Jurkat, Clone E6-1 (cell line): ENCODE data around the gene KLK15.
"Not testable (repeated sequence)": the region's sequence is repeated elsewhere in the genome, so short reads cannot be mapped to it uniquely, and the experiment has no call there.

ENCODE experiments used
- DNase-seq: peaks from one replicate; pipeline ENCODE4 v3.0.0-alpha.2; 2011; ENCODE audit warnings: low read depth, low spot score
- H3K4me3 ChIP-seq: 2 replicates; pipeline ENCODE4 v1.5.1; 2011; ENCODE audit warnings: mild to moderate bottlenecking, low read length, control low read depth, moderate library complexity

Gene KLK15

DNA sequence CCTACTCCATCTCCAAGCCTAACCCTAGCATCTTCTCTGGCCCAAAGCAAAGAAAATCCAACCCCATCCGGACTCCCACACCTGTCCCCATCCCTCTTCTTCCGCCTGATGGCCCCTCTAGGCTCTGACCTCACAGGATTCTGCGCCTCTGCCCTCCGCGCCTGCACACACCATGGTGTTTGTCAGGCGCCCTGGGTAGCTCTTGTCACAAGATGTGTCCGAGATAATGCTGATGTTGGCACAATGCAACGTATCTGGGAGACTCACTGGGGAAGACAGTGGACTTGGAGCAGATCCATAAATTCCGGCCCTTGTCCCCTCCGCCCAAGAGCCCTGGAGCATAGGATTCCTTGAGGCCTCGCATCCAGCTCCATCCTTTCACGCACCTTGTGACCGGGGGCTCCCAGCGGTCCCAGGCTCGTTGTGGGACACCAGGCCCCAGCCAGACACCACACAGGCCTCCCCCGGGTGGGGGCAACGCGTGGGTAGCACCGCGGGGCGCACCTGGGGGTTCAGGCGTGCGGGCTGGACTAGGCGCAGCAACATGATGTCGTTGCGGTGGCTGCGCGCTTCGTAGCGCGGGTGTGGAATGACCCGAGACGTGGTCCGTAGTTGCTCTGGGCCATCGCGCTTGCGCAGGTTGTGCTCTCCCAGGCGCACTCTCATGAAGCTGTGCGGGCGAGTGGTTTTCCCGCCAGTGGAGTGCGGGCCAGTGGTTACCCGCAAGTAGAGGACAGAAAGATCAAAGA lies 6.7 kb downstream of the KLK15 start:
- DNase-seq: no peak
- no peak overlapping the region for H3K4me3 ChIP-seq

DNA sequence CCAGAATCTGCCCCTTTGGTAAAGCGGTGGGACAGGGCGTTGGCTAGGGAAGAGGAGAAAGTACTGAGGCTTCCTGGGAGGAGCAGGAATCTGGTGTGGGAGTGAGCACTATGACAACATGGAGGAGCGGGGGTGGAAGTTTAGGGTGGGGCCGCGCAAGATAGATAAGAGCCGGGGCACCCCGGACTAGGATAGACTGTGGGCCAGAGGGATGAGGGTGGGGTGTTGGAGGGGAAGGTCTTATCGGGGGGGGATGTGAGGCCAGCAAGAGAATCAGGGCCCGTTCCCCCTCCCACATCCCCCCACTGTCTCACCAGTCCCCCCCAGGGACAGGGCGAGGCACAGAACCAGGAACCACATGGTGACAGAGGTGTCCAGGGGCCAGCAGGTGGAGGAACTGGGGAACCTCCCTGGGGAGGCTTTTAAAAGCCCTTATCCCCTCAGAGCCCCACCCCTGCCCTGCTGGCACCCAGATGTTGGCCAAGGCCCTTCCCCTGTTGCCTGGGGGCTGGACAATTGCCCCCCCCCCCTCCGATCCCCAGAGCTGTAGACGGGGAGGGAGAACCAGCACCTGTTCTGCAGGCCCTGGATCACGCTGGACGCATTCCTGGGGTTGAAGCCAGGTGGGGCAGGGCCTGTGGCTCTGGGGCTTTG lies 9.9 kb downstream of the KLK15 start, which contains the start of gene KLK1:
TSS of gene KLK1 (minus strand) at position 399 of the 654 bp plus-strand sequence. CDS start at position 360, 39 bp downstream.
- no peak for DNase-seq

DNA sequence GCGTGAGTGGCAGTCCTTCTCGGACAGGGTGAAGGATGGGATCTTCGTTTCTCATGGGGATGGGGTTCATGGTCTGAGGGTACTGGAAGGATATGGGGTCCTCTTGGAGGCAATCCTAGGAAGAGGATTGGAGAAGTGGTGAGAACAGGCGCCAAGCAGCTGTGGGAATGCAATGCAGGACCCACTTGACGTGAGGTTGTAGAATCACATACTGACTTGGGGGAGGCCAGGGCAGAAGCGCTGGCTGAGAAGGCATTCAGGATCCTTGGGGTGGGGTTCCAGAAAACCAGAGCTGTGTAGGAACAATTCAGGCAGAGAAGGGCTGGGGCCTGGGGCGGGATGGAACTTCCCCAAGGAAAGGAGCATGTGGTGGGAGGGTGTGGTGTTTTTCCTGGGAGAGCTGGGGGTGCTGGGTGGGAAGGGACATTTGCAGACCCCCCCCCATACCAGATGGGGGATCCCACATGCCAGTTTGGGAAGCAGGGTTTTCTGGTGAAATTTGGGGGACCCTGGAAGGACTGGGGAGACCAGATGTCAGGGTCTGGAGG lies 10.6 kb downstream of the KLK15 start:
- H3K4me3 ChIP-seq: no peak overlapping the region
- DNase-seq: no peak

More for the DNA sequence above, 9.9 kb downstream of the KLK15 start, which contains the start of gene KLK1:
- no peak within 1 kb of the TSS for H3K4me3 ChIP-seq

DNA sequence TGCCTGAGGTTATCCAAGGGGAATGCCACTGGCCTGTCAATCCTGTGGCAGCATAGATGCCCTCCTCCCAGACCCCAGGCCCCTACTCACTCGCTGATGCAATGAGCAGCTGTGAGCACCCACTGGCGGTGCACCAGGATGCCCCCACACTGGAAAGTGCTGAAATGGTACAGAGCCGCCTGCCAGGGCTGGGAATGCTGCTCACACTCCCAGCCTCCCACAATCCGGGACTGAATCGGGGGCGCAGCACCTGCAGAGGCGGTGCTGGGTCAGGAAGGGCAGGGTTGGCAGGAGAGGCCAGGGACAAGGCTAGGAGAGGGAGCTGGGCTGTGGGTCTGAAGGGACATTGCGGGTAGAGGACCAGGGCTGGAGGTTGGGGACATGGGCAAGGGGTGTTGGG lies 11.8 kb downstream of the KLK15 start:
- DNase-seq: no peak
- H3K4me3 ChIP-seq: no peak overlapping the region

DNA sequence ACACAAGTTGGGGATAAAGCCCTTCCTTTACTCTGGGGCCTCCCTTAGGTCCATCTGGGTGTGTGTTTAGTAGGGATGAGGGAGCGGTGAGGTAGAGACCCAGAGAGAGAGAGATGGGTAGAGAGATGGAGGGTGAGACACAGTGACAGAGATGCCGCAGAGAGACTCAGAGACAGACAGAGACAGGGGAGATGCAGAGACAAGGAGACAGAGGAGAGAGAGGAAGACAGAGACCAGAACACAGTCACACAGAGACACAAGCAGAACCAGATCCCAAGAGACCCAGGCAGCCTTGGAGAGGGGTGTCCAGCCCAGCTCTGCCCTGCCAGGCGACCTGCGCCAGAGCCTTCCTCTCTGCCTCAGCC lies 12.1 kb downstream of the KLK15 start:
- no peak for DNase-seq
- H3K4me3 ChIP-seq: no peak overlapping the region

DNA sequence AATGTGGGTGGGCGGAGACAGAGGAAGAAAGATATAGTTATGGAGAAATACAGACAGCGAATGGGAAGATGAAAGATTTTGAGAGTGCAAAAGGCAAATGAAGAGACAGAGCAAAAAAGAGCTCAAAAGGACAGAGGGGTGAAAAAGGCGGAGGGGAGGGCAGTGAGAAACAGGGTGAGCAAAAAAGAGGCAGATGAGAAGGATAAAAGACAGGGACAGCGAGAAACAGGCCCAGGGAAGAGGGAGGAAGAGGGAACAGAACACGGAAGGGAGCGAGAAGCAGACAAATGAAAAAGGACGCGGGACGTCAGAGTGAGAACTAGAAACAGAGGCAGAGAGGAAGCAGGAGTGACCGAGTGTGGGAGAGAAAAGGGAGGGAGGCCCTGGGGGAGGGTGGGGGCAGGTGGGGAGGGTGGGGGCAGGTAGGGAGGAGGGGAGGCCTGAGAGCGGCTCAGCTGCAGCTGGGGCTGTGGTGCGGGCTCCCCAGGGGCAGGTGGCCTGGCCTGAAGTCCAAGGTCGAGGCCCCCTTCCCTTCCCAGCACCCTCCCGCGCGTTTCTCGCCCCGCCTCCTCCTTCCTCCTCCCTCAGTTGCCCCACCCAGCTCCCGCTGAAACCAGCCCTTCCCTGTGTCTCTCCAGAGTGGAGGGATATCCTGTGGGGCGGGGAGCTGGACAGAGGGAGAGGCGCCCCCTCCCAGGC lies 12.7 kb downstream of the KLK15 start:
- H3K4me3 ChIP-seq: peak overlapping the region; percentile 29
- no peak for DNase-seq

DNA sequence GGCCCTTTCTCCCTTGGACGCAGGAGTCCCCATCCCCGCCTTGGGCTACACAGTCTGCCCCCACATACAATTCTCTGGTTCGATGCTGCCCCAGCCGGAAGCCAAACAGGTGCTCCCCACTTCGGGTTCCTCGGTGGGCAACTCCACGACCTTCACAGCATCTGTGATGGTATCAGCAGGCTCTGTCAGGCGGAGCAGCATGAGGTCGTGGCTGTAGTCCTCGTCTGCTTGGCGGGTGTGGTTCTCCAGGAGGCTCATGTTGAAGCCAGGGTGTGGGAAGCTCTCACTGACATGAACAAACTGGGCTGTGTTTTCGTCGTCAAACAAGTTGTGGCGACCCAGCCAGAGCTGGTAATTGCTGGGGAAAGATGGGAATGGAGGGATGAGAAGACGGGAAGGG lies 13.3 kb downstream of the KLK15 start:
- no peak overlapping the region for H3K4me3 ChIP-seq
- no peak for DNase-seq

DNA sequence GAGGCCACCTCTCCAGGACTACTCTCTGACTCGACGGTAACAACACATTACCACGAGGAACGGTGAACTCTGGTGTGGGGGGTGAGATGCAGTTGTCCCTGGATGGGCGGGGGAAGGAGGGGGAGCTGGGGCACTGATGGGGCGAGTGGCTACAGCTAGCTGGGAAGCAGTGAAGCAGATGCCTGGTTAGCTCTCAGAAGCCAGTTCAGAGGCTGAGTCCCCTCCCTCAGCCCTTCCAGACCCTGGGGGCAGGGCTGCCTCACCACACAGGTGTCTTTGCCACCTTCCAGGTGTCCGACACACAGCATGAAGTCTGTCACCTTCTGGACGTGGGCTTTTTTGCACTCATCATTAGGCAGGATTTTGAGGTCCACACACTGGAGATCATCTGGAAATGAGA lies 13.7 kb downstream of the KLK15 start:
- no peak overlapping the region for H3K4me3 ChIP-seq
- DNase-seq: no peak

DNA sequence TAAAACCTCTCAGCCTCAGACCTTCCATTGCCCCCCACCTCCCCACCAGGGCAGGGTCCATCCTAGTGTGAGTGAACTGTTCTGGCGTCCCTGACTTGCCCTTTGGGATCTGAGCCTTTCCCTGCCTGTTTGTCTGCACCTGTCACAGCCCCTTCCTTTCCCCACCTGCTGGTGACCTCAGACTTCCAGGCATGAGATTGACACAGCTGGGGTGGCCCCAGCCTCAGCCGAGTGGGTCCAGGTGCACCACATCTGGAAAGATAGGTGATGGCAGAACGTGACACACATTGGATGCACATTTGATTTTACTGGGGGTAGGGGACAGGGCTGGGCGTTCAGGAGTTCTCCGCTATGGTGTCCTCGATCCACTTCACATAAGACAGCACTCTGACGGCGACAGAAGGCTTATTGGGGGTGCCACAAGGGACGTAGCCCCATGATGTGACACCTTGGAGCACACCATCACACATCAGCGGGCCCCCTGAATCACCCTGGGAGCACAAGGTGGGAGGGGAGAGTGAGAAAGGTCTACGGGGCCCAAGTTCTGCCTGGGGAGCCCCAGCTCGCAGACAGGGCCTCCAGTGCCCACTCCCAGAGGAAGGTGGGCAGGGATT lies 14.4 kb downstream of the KLK15 start:
- no peak for DNase-seq
- no peak overlapping the region for H3K4me3 ChIP-seq

DNA sequence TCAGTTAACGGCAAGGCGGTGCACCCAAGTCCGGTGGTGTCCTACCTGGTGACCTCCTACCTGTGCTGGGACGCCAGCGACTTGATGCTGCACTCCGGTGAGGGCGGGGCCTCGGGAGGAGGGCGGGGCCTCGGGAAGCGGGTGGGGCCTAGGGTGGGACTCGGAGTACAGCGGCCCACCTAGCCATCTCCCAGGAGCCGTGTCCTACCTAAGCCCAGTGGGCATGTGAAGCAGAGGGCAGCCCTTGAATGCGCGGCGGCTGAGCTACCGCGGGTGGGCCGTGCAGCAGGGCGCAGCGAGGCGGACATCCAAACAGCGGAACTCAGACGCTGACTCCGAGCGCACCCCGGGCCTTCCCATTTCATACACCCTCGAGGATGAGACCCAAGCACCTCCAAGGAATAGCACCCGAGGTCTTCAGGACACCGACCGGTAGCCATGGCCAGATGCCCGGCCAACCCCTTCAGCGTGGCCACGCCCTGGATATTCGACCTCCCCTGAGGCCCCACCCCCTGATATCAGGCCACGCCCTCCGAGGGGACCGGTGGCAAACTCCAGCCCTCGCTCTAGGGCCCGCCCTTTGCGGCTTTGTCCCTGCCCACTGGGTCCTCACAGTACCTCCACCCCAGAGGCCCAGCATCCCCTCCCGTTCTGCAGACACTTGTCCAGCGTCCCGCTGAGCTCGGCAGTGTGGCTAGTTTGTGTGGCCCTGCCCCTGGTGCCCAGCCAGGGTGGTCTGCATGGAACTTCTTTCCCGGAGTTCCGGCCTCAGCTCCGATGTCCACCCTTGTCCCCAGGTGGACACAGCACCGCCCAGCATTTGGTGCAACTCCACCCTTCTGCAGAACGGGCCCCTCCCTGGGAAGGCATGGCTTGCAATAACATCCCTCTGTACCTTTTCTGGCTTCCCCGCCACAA lies 15.2 kb downstream of the KLK15 start:
- DNase-seq: no peak

DNA sequence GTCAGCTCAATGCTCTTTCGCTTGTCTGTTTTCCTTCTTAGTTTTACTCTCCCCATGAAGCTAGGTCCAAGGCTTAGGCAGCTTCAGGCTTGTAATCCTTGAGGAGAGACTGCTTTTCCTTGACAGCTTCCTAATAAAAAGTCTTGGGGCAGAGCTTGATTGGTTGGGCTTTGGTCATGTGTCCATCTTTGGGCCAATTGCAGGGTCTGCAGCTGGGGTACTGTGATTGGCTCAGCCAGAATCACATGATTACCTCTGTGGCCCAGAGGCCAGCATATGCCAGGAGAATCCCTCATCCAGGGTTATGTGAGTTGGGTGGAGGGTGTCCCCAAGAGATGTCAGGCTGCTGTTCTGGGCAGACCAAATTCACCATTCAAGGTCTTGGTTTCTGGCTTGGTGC lies 17.9 kb downstream of the KLK15 start:
- H3K4me3 ChIP-seq: no peak overlapping the region

More for the DNA sequence above, 15.2 kb downstream of the KLK15 start:
- no peak overlapping the region for H3K4me3 ChIP-seq

DNA sequence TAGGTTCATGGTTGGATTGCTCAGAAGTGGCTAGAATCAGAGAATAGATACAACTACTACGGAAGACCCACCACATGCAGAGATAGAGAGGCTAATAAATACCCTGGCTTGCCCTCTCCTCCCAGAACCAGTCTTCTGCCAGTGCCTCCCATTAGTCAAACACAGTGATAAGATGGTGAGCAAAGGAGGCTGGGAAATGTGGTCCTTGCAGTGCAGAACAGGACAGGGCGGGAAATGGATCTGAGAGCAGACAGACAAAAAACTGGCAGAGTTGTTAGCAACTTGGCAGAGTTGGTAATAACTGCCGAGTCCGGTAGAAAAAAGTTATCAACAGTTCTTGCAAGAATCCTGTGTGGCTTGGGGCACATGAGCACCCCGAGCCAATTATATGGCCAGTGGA lies 18.5 kb downstream of the KLK15 start:
- no peak for DNase-seq
- no peak overlapping the region for H3K4me3 ChIP-seq

More for the DNA sequence above, 17.9 kb downstream of the KLK15 start:
- no peak for DNase-seq

DNA sequence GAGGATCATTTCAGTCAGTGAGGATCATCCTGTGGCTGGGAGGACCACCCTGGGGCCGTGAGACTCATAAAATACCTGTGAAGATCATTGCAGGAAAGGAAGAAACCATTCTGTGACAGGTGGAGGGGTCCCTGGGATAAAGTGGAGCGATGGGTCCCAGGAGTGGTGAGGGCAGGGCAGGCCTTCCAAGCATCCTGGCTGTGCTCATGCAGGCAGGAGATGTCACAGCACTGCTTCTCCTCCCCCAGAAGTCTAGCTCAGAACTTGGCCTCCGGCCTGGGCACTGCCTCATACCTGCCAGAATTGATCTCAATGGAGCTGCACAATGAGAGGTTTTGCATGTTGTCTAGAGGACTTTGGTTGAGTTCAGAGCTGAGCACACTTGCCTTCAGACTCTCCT lies 20.9 kb downstream of the KLK15 start:
- no peak for DNase-seq
- H3K4me3 ChIP-seq: no peak overlapping the region

DNA sequence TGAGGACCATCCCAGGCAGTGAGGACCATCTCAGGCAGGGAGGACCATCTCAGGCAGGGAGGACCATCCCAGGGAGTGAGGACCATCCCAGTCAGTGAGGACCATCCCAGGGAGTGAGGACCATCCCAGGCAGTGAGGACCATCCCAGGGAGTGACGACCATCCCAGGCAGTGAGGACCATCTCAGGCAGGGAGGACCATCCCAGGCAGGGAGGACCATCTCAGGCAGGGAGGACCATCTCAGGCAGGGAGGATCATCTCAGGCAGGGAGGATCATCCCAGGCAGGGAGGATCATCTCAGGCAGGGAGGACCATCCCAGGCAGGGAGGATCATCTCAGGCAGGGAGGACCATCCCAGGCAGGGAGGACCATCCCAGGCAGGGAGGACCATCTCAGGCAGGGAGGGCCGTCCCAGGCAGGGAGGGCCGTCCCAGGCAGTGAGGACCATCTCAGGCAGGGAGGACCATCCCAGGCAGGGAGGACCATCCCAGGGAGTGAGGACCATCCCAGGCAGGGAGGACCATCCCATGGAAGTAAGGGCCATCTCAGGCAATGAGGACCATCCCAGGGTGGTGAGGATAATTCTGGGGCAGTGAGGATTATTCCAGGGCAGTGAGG lies 21.6 kb downstream of the KLK15 start:
- H3K4me3 ChIP-seq, DNase-seq: not testable (repeated sequence)

DNA sequence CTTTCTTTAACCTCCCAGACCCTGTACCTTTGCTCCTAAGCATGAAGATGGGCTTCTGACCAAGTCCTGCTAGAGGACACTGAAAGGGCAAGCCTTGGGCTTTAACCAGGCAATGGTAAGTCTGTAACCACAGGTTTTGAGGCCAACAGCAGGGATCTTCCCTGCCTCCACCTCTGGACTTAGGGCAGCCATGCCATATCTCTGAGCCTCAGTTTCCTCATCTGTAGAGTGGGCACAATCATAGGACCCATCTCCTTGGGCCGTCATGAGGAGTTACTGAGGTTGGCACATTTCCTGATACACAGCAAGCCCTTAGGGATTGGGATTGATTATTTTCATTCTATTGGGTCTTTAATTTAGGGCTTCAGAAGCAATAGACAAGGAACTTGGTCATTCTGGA lies 24.5 kb downstream of the KLK15 start:
- H3K4me3 ChIP-seq: no peak overlapping the region
- DNase-seq: no peak

DNA sequence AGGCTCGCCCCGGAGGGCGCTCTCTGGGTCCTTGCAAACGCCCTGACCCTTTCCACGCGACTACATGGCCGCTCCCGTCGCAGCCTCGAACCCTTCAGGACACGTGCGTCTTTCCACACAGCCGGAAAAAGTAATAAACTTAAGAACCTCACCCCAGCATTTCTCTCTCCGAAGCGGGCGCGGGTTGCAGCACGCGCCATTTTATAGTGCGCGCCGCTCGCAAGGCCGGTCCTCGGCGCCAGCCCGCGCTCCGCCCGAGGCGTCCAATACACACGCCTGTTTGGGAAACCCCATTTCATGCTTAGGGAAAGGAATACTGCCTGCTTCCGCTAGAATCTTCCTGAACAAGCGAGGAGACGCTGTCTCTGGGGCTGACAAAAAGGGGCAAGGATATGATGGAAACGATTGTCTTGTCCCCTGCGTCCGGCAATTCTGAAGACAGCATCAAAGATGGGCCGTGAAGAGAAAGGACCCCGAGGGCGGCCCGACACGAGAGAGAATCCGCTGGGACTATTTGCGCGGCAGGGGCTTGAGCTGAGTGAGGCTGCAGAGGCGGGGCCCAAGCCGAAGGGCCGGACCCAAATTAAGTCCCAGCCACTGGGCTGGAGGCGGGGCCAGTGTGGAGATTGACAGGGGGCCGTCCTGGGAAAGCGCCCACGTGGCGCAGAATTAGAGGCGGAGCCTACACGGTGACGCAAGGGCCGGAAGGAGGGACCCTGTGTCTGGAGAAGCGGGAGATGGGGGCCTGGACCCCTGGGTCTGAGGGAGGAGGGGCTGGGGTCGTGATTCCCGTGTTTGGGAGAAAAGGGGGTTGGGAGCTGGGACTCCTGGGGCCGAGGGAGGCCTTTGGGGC lies 28.7 kb downstream of the KLK15 start:
- peak overlapping the region; percentile 81 for H3K4me3 ChIP-seq
- DNase-seq: peak; percentile 98
